GM12891 (cell line): Measurements from ENCODE around the gene PKD1L1.
"Not testable (repeated sequence)": the region's sequence is repeated elsewhere in the genome, so short reads cannot be mapped to it uniquely, and the experiment has no call there.

ENCODE experiments used
- POLR2A ChIP-seq: IDR thresholded peaks from 2 replicates; pipeline ENCODE4 v1.6.1; 2011; ENCODE audit warnings: low read depth, low read length, control low read depth
- POLR2AphosphoS5 ChIP-seq: IDR thresholded peaks from 2 replicates; pipeline ENCODE4 v1.6.1; 2011; ENCODE audit warnings: low read depth, low read length, control low read depth
- POU2F2 ChIP-seq: IDR thresholded peaks from 2 replicates; pipeline ENCODE4 v1.6.1; 2011; ENCODE audit warnings: low read depth, mild to moderate bottlenecking, control low read depth, low read length, moderate library complexity
- TAF1 ChIP-seq: IDR thresholded peaks from 2 replicates; pipeline ENCODE4 v1.6.1; 2011; ENCODE audit warnings: low read depth, low read length, control low read depth

DNA sequence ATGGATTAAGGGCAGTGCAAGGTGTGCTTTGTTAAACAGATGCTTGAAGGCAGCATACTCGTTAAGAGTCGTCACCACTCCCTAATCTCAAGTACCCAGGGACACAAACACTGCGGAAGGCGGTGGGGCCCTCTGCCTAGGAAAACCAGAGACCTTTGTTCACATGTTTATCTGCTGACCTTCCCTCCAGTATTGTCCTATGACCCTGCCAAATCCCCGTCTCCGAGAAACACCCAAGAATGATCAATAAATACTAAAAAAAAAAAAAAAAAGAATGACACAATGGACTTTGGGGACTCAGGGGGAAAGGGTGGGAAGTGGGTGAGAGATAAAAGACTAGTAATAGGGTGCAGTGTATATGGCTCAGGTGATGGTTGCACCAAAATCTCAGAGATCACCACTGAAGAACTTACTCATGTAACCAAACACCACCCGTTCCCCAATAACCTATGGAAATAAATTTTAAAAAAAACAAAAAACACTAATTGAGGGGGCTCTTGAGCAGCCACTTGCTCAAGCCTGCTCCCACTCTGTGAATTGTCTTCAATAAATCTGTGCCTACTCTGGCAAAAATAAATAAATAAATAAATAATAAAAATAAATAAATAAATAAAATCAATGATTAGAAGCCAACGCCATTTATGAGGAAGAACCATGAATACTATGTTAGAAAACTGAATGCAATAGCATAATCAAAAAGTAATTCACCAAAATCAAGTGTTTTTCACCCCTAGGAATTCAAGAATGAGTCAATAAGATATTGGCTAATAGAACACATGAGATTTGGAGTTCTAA is 25.0 kb downstream of the PKD1L1 start:
- TF ChIP-seq POLR2AphosphoS5, POLR2A, TAF1, POU2F2: not testable (repeated sequence)
